NOMO-1 treated with dmso at 0.1 percent for 144 hours (cell line): ENCODE results near the gene TUG1.
A peak's percentile ranks its signal among the peaks of the same experiment; 100 is the strongest.

Source experiments
- DNase-seq: peaks from one replicate; lab custom pipeline; 2025; ENCODE audit not compliant: unreplicated experiment; lab: John Stamatoyannopoulos, UW

TUG1 gene

GRCh38 chr22:30996462-30996861 is 27.4 kb downstream of the TUG1 start:
- peak; percentile 67 for DNase-seq

GRCh38 chr22:30998329-30998728 is 29.3 kb downstream of the TUG1 start:
- DNase-seq: no peak

GRCh38 chr22:31001124-31001770 is 32.2 kb downstream of the TUG1 start:
- no peak for DNase-seq

- DNase-seq: no peak
Observed at GRCh38 chr22:31005535-31005934, 36.5 kb downstream of the TUG1 start.

GRCh38 chr22:31019191-31019930 is 50.3 kb downstream of the TUG1 start:
- DNase-seq: no peak

DNA sequence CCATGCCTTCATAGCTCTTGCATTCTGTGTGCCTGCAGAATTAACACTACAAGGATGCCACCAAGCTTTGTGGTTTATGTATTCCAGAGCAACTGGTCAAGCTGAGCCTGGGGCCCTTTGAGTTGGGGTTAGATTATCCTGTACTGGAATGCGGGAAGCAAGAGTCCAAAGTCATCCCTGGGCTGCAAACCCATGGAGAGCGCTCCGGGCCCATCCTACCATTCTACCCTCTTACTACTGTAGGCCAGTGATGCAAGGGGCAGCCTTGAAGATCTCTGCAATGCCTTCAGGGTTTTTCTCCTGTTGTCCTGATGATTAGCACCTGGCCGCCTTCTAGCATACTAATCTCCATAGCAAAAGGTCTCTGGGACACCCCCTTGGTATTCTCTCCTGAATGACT is 51.3 kb downstream of the TUG1 start:
- no peak for DNase-seq

- no peak for DNase-seq
Observed at GRCh38 chr22:31022516-31022915, 53.5 kb downstream of the TUG1 start.
